ENCODE measurements around the gene PLXNA4.

PLXNA4 gene

GRCh38 chr7:132148876-132149275 lies 427.4 kb downstream of the PLXNA4 start:
- no peak overlapping the region for H3K14ac ChIP-seq (ENCODE audit: low read length in 2 of 2)
- no peak overlapping the region for H2BK5ac ChIP-seq (ENCODE audit: low read depth, low read length, poor library complexity, severe bottlenecking)
- no peaks in the 10 kb centered on the region for H3K4me1 ChIP-seq (ENCODE audit: control insufficient read depth, insufficient read depth, low read depth, low read length)
- H4K91ac ChIP-seq (ENCODE audit: low read length) = no peak overlapping the region
- H3K4ac ChIP-seq (ENCODE audit: low read depth in 1 of 2, low read length in 2 of 2) = no peak overlapping the region
- no peak overlapping the region for H3K23ac ChIP-seq (ENCODE audit: low read length in 2 of 2)
- no peak overlapping the region for H2BK120ac ChIP-seq (ENCODE audit: low read depth, low read length)
- H2BK15ac ChIP-seq (ENCODE audit: low read depth, poor library complexity, severe bottlenecking) = no peak overlapping the region
- H2AFZ ChIP-seq (ENCODE audit: low read depth, low read length) = no peak overlapping the region
- WGBS = 76% methylated on average over 2 of the region's 3 CpGs
- H3K9me3 ChIP-seq (ENCODE audit: control insufficient read depth, low read length) = no peaks in the 10 kb centered on the region
- no peak overlapping the region for H2BK12ac ChIP-seq (ENCODE audit: low read length in 2 of 2)
- no peak overlapping the region for H3K9ac ChIP-seq (ENCODE audit: low read length)
- no peak overlapping the region for H3K4me2 ChIP-seq (ENCODE audit: low read length, poor library complexity, severe bottlenecking)
- H2AK5ac ChIP-seq (ENCODE audit: low read length, severe bottlenecking) = no peak overlapping the region
- H3K36me3 ChIP-seq (ENCODE audit: control insufficient read depth in 1 of 2, insufficient read depth in 2 of 2, low read depth in 1 of 2, low read length in 2 of 2) = peaks cover 0 to 40% of the 10 kb centered on the region in 2 experiments
- no peak overlapping the region for H4K8ac ChIP-seq (ENCODE audit: low read length)
- peaks cover 0 to 6% of the 10 kb centered on the region in 2 experiments for H3K27me3 ChIP-seq (ENCODE audit: control insufficient read depth in 1 of 2, insufficient read depth in 1 of 2, low read length in 2 of 2)
- no peak overlapping the region for H3K27ac ChIP-seq (ENCODE audit: low read length, poor library complexity, severe bottlenecking)
- no peak overlapping the region for H3K4me3 ChIP-seq (ENCODE audit: insufficient read depth in 1 of 2, low read depth in 1 of 2, low read length in 2 of 2)
- no peaks in the 10 kb centered on the region for H3K79me1 ChIP-seq (replicated peaks; ENCODE audit: low read length, poor library complexity, severe bottlenecking)
- DNase-seq = no peak
- no peak overlapping the region for H3K18ac ChIP-seq (ENCODE audit: low read depth in 1 of 2, low read length in 2 of 2)

- no peak overlapping the region for H3K18ac ChIP-seq (ENCODE audit: low read depth in 1 of 2, low read length in 2 of 2)
- no peaks in the 10 kb centered on the region for H3K79me1 ChIP-seq (replicated peaks; ENCODE audit: low read length, poor library complexity, severe bottlenecking)
- no peak overlapping the region for H2BK5ac ChIP-seq (ENCODE audit: low read depth, low read length, poor library complexity, severe bottlenecking)
- no peak overlapping the region for H2BK120ac ChIP-seq (ENCODE audit: low read depth, low read length)
- H3K4me1 ChIP-seq (ENCODE audit: control insufficient read depth, insufficient read depth, low read depth, low read length) = no peaks in the 10 kb centered on the region
- H2AFZ ChIP-seq (ENCODE audit: low read depth, low read length) = no peak overlapping the region
- H2BK15ac ChIP-seq (ENCODE audit: low read depth, poor library complexity, severe bottlenecking) = no peak overlapping the region
- peaks cover 0 to 31% of the 10 kb centered on the region in 2 experiments for H3K36me3 ChIP-seq (ENCODE audit: control insufficient read depth in 1 of 2, insufficient read depth in 2 of 2, low read depth in 1 of 2, low read length in 2 of 2)
- H3K9ac ChIP-seq (ENCODE audit: low read length) = no peak overlapping the region
- no peak overlapping the region for H3K14ac ChIP-seq (ENCODE audit: low read length in 2 of 2)
- no peak overlapping the region for H2BK12ac ChIP-seq (ENCODE audit: low read length in 2 of 2)
- no peak overlapping the region for H3K23ac ChIP-seq (ENCODE audit: low read length in 2 of 2)
- no peak overlapping the region for H4K8ac ChIP-seq (ENCODE audit: low read length)
- H3K4me3 ChIP-seq (ENCODE audit: insufficient read depth in 1 of 2, low read depth in 1 of 2, low read length in 2 of 2) = no peak overlapping the region
- H3K27me3 ChIP-seq (ENCODE audit: control insufficient read depth in 1 of 2, insufficient read depth in 1 of 2, low read length in 2 of 2) = peaks cover 0 to under 1% of the 10 kb centered on the region in 2 experiments
- no peaks in the 10 kb centered on the region for H3K9me3 ChIP-seq (ENCODE audit: control insufficient read depth, low read length)
- 39% methylated on average over 5 of the region's 8 CpGs for WGBS
- DNase-seq = peak; percentile 31
- H3K4ac ChIP-seq (ENCODE audit: low read depth in 1 of 2, low read length in 2 of 2) = no peak overlapping the region
- H3K4me2 ChIP-seq (ENCODE audit: low read length, poor library complexity, severe bottlenecking) = no peak overlapping the region
- H2AK5ac ChIP-seq (ENCODE audit: low read length, severe bottlenecking) = no peak overlapping the region
- no peak overlapping the region for H3K27ac ChIP-seq (ENCODE audit: low read length, poor library complexity, severe bottlenecking)
- H4K91ac ChIP-seq (ENCODE audit: low read length) = no peak overlapping the region
These were observed 430.8 kb downstream of the PLXNA4 start for GRCh38 chr7:132145466-132145865.

- H2BK5ac ChIP-seq (ENCODE audit: low read depth, low read length, poor library complexity, severe bottlenecking) = no peak overlapping the region
- no peak overlapping the region for H2AK5ac ChIP-seq (ENCODE audit: low read length, severe bottlenecking)
- no peak overlapping the region for H2AFZ ChIP-seq (ENCODE audit: low read depth, low read length)
- no peak for DNase-seq
- H3K23ac ChIP-seq (ENCODE audit: low read length in 2 of 2) = no peak overlapping the region
- peaks cover 0 to 31% of the 10 kb centered on the region in 2 experiments for H3K36me3 ChIP-seq (ENCODE audit: control insufficient read depth in 1 of 2, insufficient read depth in 2 of 2, low read depth in 1 of 2, low read length in 2 of 2)
- H4K8ac ChIP-seq (ENCODE audit: low read length) = no peak overlapping the region
- H3K79me1 ChIP-seq (replicated peaks; ENCODE audit: low read length, poor library complexity, severe bottlenecking) = no peaks in the 10 kb centered on the region
- H3K18ac ChIP-seq (ENCODE audit: low read depth in 1 of 2, low read length in 2 of 2) = no peak overlapping the region
- H2BK12ac ChIP-seq (ENCODE audit: low read length in 2 of 2) = no peak overlapping the region
- H3K4me3 ChIP-seq (ENCODE audit: insufficient read depth in 1 of 2, low read depth in 1 of 2, low read length in 2 of 2) = no peak overlapping the region
- no peak overlapping the region for H3K27ac ChIP-seq (ENCODE audit: low read length, poor library complexity, severe bottlenecking)
- H3K9ac ChIP-seq (ENCODE audit: low read length) = no peak overlapping the region
- 91% methylated on average over 9 of the region's 9 CpGs for WGBS
- H2BK120ac ChIP-seq (ENCODE audit: low read depth, low read length) = no peak overlapping the region
- H3K4ac ChIP-seq (ENCODE audit: low read depth in 1 of 2, low read length in 2 of 2) = no peak overlapping the region
- no peak overlapping the region for H3K4me2 ChIP-seq (ENCODE audit: low read length, poor library complexity, severe bottlenecking)
- H3K4me1 ChIP-seq (ENCODE audit: control insufficient read depth, insufficient read depth, low read depth, low read length) = no peaks in the 10 kb centered on the region
- H4K91ac ChIP-seq (ENCODE audit: low read length) = no peak overlapping the region
- H3K9me3 ChIP-seq (ENCODE audit: control insufficient read depth, low read length) = no peaks in the 10 kb centered on the region
- H3K27me3 ChIP-seq (ENCODE audit: control insufficient read depth in 1 of 2, insufficient read depth in 1 of 2, low read length in 2 of 2) = no peaks in the 10 kb centered on the region
- no peak overlapping the region for H3K14ac ChIP-seq (ENCODE audit: low read length in 2 of 2)
- H2BK15ac ChIP-seq (ENCODE audit: low read depth, poor library complexity, severe bottlenecking) = no peak overlapping the region
These were observed 431.2 kb downstream of the PLXNA4 start for GRCh38 chr7:132145063-132145462.

GRCh38 chr7:132142006-132142405 lies 434.3 kb downstream of the PLXNA4 start:
- Histone ChIP-seq H2AK5ac (ENCODE audit: low read length, severe bottlenecking) (no peak overlapping the region), H3K36me3 (ENCODE audit: control insufficient read depth in 1 of 2, insufficient read depth in 2 of 2, low read depth in 1 of 2, low read length in 2 of 2) (peaks cover 0 to 25% of the 10 kb centered on the region in 2 experiments), H3K4me1 (ENCODE audit: control insufficient read depth, insufficient read depth, low read depth, low read length) (no peaks in the 10 kb centered on the region), H3K4ac (ENCODE audit: low read depth in 1 of 2, low read length in 2 of 2) (no peak overlapping the region), H3K4me2 (ENCODE audit: low read length, poor library complexity, severe bottlenecking) (no peak overlapping the region), H3K27ac (ENCODE audit: low read length, poor library complexity, severe bottlenecking) (no peak overlapping the region), H3K4me3 (ENCODE audit: insufficient read depth in 1 of 2, low read depth in 1 of 2, low read length in 2 of 2) (no peak overlapping the region), H3K9ac (ENCODE audit: low read length) (no peak overlapping the region), H2BK120ac (ENCODE audit: low read depth, low read length) (no peak overlapping the region), H3K79me1 (replicated peaks; ENCODE audit: low read length, poor library complexity, severe bottlenecking) (no peaks in the 10 kb centered on the region), H3K27me3 (ENCODE audit: control insufficient read depth in 1 of 2, insufficient read depth in 1 of 2, low read length in 2 of 2) (no peaks in the 10 kb centered on the region), H2BK5ac (ENCODE audit: low read depth, low read length, poor library complexity, severe bottlenecking) (no peak overlapping the region), H4K8ac (ENCODE audit: low read length) (no peak overlapping the region), H2BK15ac (ENCODE audit: low read depth, poor library complexity, severe bottlenecking) (no peak overlapping the region), H3K9me3 (ENCODE audit: control insufficient read depth, low read length) (no peaks in the 10 kb centered on the region), H2AFZ (ENCODE audit: low read depth, low read length) (no peak overlapping the region), H3K18ac (ENCODE audit: low read depth in 1 of 2, low read length in 2 of 2) (no peak overlapping the region), H4K91ac (ENCODE audit: low read length) (no peak overlapping the region), H3K14ac (ENCODE audit: low read length in 2 of 2) (no peak overlapping the region), H2BK12ac (ENCODE audit: low read length in 2 of 2) (no peak overlapping the region), H3K23ac (ENCODE audit: low read length in 2 of 2) (peak overlapping the region in 1 of 2 experiments; percentile 23)
- 94% methylated on average over 3 of the region's 3 CpGs for WGBS
- no peak for DNase-seq
